Activated CD8-positive, alpha-beta T cell treated with anti-CD3 and anti-CD28 coated beads for 36 hours (primary cell): ENCODE results near the gene ABCG1. TPM values are rescaled to one million over a fixed set of nuclear protein-coding genes. Genes with fewer than 3 reads are reported as not detected.

ENCODE experiments used
- ATAC-seq: fragments of 200-7000 bp; cut with Tn5 transposase; one replicate; pipeline ENCODE4 v1.10.0; 2021; ENCODE audit warnings: mild to moderate bottlenecking, moderate library complexity
- CTCF ChIA-PET: fragments of 350-600 bp; sonication (Branson Sonifier 250); formaldehyde crosslinking; loops from one replicate; lab custom pipeline; 2021; ENCODE audit warnings: antibody characterized with exemption; lab: Charles Lee
- POLR2A ChIA-PET: fragments of 350-600 bp; sonication (Branson Sonifier 250); formaldehyde crosslinking; loops from one replicate; lab custom pipeline; 2021; ENCODE audit warnings: antibody characterized with exemption; lab: Charles Lee
- DNase-seq: peaks from one replicate; pipeline ENCODE4 v3.0.0-alpha.2; 2020
- H3K27ac Mint-ChIP-seq: one replicate; pipeline ENCODE4 v1.8.0; 2021; ENCODE audit warnings: mild to moderate bottlenecking, mixed read lengths
- H3K27me3 Mint-ChIP-seq: one replicate; pipeline ENCODE4 v1.8.0; 2021; ENCODE audit warnings: mixed read lengths
- H3K36me3 Mint-ChIP-seq: one replicate; pipeline ENCODE4 v1.8.0; 2021; ENCODE audit warnings: low read depth, mixed read lengths
- H3K4me1 Mint-ChIP-seq: one replicate; pipeline ENCODE4 v1.8.0; 2021; ENCODE audit warnings: low read depth, mixed read lengths
- H3K4me3 Mint-ChIP-seq: one replicate; pipeline ENCODE4 v1.8.0; 2021; ENCODE audit warnings: mild to moderate bottlenecking, moderate library complexity, mixed read lengths
- H3K9me3 Mint-ChIP-seq: one replicate; pipeline ENCODE4 v1.8.0; 2021; ENCODE audit warnings: mixed read lengths
- CTCF ChIP-seq: fragments of 200-600 bp; IDR thresholded peaks from one replicate; pipeline ENCODE4 v1.8.0; 2022; ENCODE audit warnings: antibody characterized with exemption, mild to moderate bottlenecking
- intact Hi-C: fragments of 100-400 bp; cut with micrococcal nuclease; formaldehyde crosslinking; loops from one replicate; pipeline ENCODE4 v1.10.0; 2022
- total RNA-seq, 2 experiments: library from RNA; stranded (reverse); gene quantifications; one replicate each; pipeline ENCODE4 v1.2.3, GENCODE V29; 2021

Gene ABCG1
- total RNA-seq, 2 experiments from 2014 or later = 12.1 to 12.7 TPM

GRCh38 chr21:42194863-42195262, 24.1 kb upstream of the ABCG1 start:
- ChIA-PET POLR2A (interaction anchor here (2.7 kb wide), 1 partner anchor 26 kb away, joined by 12 read pairs; no protein-coding TSS in a partner anchor), CTCF (interaction anchor here (3.0 kb wide), 1 partner anchor 64 kb away, joined by 11 read pairs; no protein-coding TSS in a partner anchor)
- no peak for ATAC-seq
- no peaks in the 10 kb centered on the region for H3K36me3 Mint-ChIP-seq
- peaks cover 60% of the 10 kb centered on the region for H3K4me1 Mint-ChIP-seq
- H3K9me3 Mint-ChIP-seq = no peaks in the 10 kb centered on the region
- TF ChIP-seq CTCF = no peak
- H3K4me3 Mint-ChIP-seq = no peak overlapping the region
- no peak for DNase-seq
- H3K27me3 Mint-ChIP-seq = no peaks in the 10 kb centered on the region
- no peak overlapping the region for H3K27ac Mint-ChIP-seq
- intact Hi-C loops = loop anchor here (5.0 kb wide), 1 partner anchor 42 kb away; no protein-coding TSS in a partner anchor

- no peaks in the 10 kb centered on the region for H3K27me3 Mint-ChIP-seq
- ChIA-PET POLR2A (no interaction called here), CTCF (interaction anchor here (3.0 kb wide), 1 partner anchor 63 kb away, joined by 11 read pairs; no protein-coding TSS in a partner anchor)
- ATAC-seq (no peak), DNase-seq (peak; percentile 21)
- H3K4me3 Mint-ChIP-seq = no peak overlapping the region
- TF ChIP-seq CTCF = no peak
- no peaks in the 10 kb centered on the region for H3K9me3 Mint-ChIP-seq
- H3K4me1 Mint-ChIP-seq = peaks cover 60% of the 10 kb centered on the region
- H3K27ac Mint-ChIP-seq = no peak overlapping the region
- no peaks in the 10 kb centered on the region for H3K36me3 Mint-ChIP-seq
- intact Hi-C loops = no loop called here
Observed at GRCh38 chr21:42195378-42196031, 23.4 kb upstream of the ABCG1 start.

- Mint-ChIP-seq H3K27me3 (no peaks in the 10 kb centered on the region), H3K9me3 (no peaks in the 10 kb centered on the region), H3K4me1 (peaks cover 55% of the 10 kb centered on the region), H3K4me3 (no peak overlapping the region), H3K27ac (peak overlapping the region; percentile 83), H3K36me3 (no peaks in the 10 kb centered on the region)
- peak; percentile 44 for DNase-seq
- no peak for TF ChIP-seq CTCF
- peak; percentile 86 for ATAC-seq
- CTCF ChIA-PET = interaction anchor here (0.6 to 2.2 kb wide), 5 partner anchors 13 to 60 kb away, joined by 3 to 11 read pairs (median 3); no protein-coding TSS in a partner anchor
- POLR2A ChIA-PET = interaction anchor here (0.9 to 1.3 kb wide), 6 partner anchors 9 to 21 kb away, joined by 3 to 5 read pairs (median 3); no protein-coding TSS in a partner anchor
- intact Hi-C loops = no loop called here
Observed at GRCh38 chr21:42198929-42199867, 19.7 kb upstream of the ABCG1 start.

GRCh38 chr21:42199868-42200463, 19.0 kb upstream of the ABCG1 start:
- H3K27me3 Mint-ChIP-seq = no peaks in the 10 kb centered on the region
- no peak overlapping the region for H3K4me3 Mint-ChIP-seq
- H3K27ac Mint-ChIP-seq = peak overlapping the region; percentile 55
- no peak for TF ChIP-seq CTCF
- H3K9me3 Mint-ChIP-seq = no peaks in the 10 kb centered on the region
- ATAC-seq = peak; percentile 54
- DNase-seq = no peak
- intact Hi-C loops = no loop called here
- ChIA-PET POLR2A (interaction anchor here (1.2 kb wide), 1 partner anchor 33 kb away, joined by 3 read pairs; no protein-coding TSS in a partner anchor), CTCF (interaction anchor here (0.6 to 2.2 kb wide), 4 partner anchors 9 to 59 kb away, joined by 3 to 11 read pairs (median 3); no protein-coding TSS in a partner anchor)
- H3K4me1 Mint-ChIP-seq = peaks cover 51% of the 10 kb centered on the region
- no peaks in the 10 kb centered on the region for H3K36me3 Mint-ChIP-seq
